PC-9 (cell line): ENCODE results near the gene P2RX7. TPM values are rescaled to one million over a fixed set of nuclear protein-coding genes. Genes with fewer than 3 reads are reported as not detected.
"Not testable (repeated sequence)": the region's sequence is repeated elsewhere in the genome, so short reads cannot be mapped to it uniquely, and the experiment has no call there.

ENCODE experiments used
- BruUV-seq: library from RNA; stranded (reverse); fragments of 400-500 nt; replicated peaks from 2 replicates; lab custom pipeline; 2021; lab: Mats Ljungman, UMichigan
- CTCF ChIA-PET: fragments of 300-600 bp; sonication (Branson Sonifier 250); formaldehyde crosslinking; loops from one replicate; lab custom pipeline; 2022; ENCODE audit warnings: antibody characterized with exemption; lab: Charles Lee
- POLR2A ChIA-PET: fragments of 300-600 bp; sonication (Branson Sonifier 250); formaldehyde crosslinking; loops from one replicate; lab custom pipeline; 2022; ENCODE audit warnings: antibody characterized with exemption; ENCODE audit not compliant: unreplicated experiment; lab: Charles Lee
- DNase-seq, 2 experiments: peaks; one replicate each; pipeline versions ENCODE4 v3.0.0 to v3.0.0-alpha.2; 2015 to 2022; ENCODE audit warnings: mixed read lengths in 1 of 2
- H2AFZ ChIP-seq: fragments of 200-600 bp; sonication (generic); 2 replicates; pipeline ENCODE4 v1.8.1; 2017; ENCODE audit warnings: antibody characterized with exemption
- H3F3A ChIP-seq: fragments of 200-600 bp; sonication (generic); 2 replicates; pipeline ENCODE4 v1.8.1; 2017; ENCODE audit warnings: antibody characterized with exemption, mild to moderate bottlenecking, low read depth; ENCODE audit not compliant: insufficient read depth
- H3K27ac ChIP-seq: fragments of 200-600 bp; sonication (generic); 2 replicates; pipeline ENCODE4 v1.6.1; 2016; ENCODE audit warnings: mixed run types
- H3K27me3 ChIP-seq: fragments of 200-600 bp; sonication (generic); 2 replicates; pipeline ENCODE4 v1.6.1; 2016; ENCODE audit warnings: low read depth, mixed run types; ENCODE audit not compliant: insufficient read depth
- H3K36me3 ChIP-seq: fragments of 200-600 bp; sonication (generic); 2 replicates; pipeline ENCODE4 v1.6.1; 2016; ENCODE audit warnings: low read depth, mixed run types
- H3K4me1 ChIP-seq: fragments of 200-600 bp; sonication (generic); replicated peaks from 2 replicates; pipeline ENCODE4 v1.6.1; 2016; ENCODE audit warnings: mixed run types; ENCODE audit not compliant: insufficient read depth
- H3K4me2 ChIP-seq: fragments of 200-600 bp; sonication (generic); 2 replicates; pipeline ENCODE4 v1.6.1; 2017; ENCODE audit warnings: mixed run types
- H3K4me3 ChIP-seq: fragments of 200-600 bp; sonication (generic); 2 replicates; pipeline ENCODE4 v1.6.1; 2016; ENCODE audit warnings: mixed run types
- H3K79me2 ChIP-seq: fragments of 200-600 bp; sonication (generic); 2 replicates; pipeline ENCODE4 v1.6.1; 2017; ENCODE audit warnings: low read depth, mixed run types
- H3K9me2 ChIP-seq: fragments of 200-600 bp; sonication (generic); 2 replicates; pipeline ENCODE4 v1.8.1; 2017; ENCODE audit warnings: mild to moderate bottlenecking; ENCODE audit not compliant: insufficient read depth
- H3K9me3 ChIP-seq: fragments of 200-600 bp; sonication (generic); 2 replicates; pipeline ENCODE4 v1.8.1; 2016; ENCODE audit warnings: low read depth; ENCODE audit not compliant: insufficient read depth
- H4K20me1 ChIP-seq: fragments of 200-600 bp; sonication (generic); 2 replicates; pipeline ENCODE4 v1.8.1; 2017; ENCODE audit not compliant: insufficient read depth
- CTCF ChIP-seq: fragments of 200-600 bp; sonication (generic); conservative IDR thresholded peaks from 2 replicates; pipeline ENCODE4 v1.6.1; 2017; ENCODE audit warnings: mixed run types, antibody characterized with exemption, mild to moderate bottlenecking, moderate library complexity
- EZH2 ChIP-seq: fragments of 200-600 bp; sonication (generic); IDR thresholded peaks from 2 replicates; pipeline ENCODE4 v1.8.0; 2017; ENCODE audit warnings: antibody characterized with exemption, low read depth
- intact Hi-C: fragments of 100-400 bp; cut with micrococcal nuclease; formaldehyde crosslinking; loops from one replicate; pipeline ENCODE4 v1.10.0; 2022; ENCODE audit not compliant: unreplicated experiment
- total RNA-seq: library from RNA; stranded (reverse); gene quantifications from 2 replicates; pipeline ENCODE4 v1.2.3, GENCODE V29; 2021

The P2RX7 gene
- total RNA-seq, 1 experiment from 2014 or later = 3.2 TPM

GRCh38 chr12:121226399-121226798 lies 93.7 kb downstream of the P2RX7 start:
- no peak overlapping the region for H2AFZ ChIP-seq
- no peaks in the 10 kb centered on the region for H3K9me3 ChIP-seq
- DNase-seq = no peak
- ChIA-PET CTCF (no interaction called here), POLR2A (no interaction called here)
- H3F3A ChIP-seq = peaks cover 35% of the 10 kb centered on the region
- H3K4me1 ChIP-seq = peaks cover 46% of the 10 kb centered on the region
- H3K36me3 ChIP-seq = peaks cover 7% of the 10 kb centered on the region; the same call in 1 of the 2 replicates
- intact Hi-C loops = loop anchor here (2.0 to 10.0 kb wide), 3 partner anchors 16 to 568 kb away; partner anchors contain the start of genes P2RX4 and RHOF
- H3K9me2 ChIP-seq = no peaks in the 10 kb centered on the region
- H3K4me3 ChIP-seq = no peak overlapping the region
- TF ChIP-seq EZH2 (no peak), CTCF (no peak)
- no peaks in the 10 kb centered on the region for H3K27me3 ChIP-seq
- peak overlapping the region; percentile 64 for H3K4me2 ChIP-seq
- H4K20me1 ChIP-seq = no peaks in the 10 kb centered on the region
- peaks cover 5% of the 10 kb centered on the region; the same call in 1 of the 2 replicates for H3K79me2 ChIP-seq
- BruUV-seq = no TSS peak
- H3K27ac ChIP-seq = peak overlapping the region; percentile 92

DNA sequence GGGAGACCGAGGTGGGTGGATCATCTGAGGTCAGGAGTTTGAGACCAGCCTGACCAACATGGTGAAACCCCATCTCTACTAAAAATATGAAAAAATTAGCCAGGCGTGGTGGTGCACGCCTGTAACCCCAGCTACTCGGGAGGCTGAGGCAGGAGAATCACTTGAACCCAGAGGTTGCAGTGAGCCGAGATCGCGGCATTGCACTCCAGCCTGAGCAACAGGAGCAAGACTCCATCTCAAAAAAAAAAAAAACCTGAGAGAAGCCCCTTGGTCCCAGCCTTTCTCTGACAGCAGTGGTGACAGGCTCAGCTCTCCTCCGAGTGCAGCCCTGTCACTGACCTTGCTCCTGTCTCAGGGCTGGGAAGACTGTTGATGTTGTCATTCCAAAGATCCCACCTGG lies 94.2 kb downstream of the P2RX7 start:
- H3K79me2 ChIP-seq, H4K20me1 ChIP-seq, BruUV-seq, H3K4me3 ChIP-seq, H3K9me2 ChIP-seq, H3K9me3 ChIP-seq, H3K36me3 ChIP-seq, H3K27me3 ChIP-seq, DNase-seq: not testable (repeated sequence)
- CTCF ChIA-PET = interaction anchor here (0.6 kb wide), 1 partner anchor 644 kb away, joined by 3 read pairs; no protein-coding TSS in a partner anchor
- Histone ChIP-seq H3K27ac (peak overlapping the region; percentile 92), H2AFZ (0 out of 2 replicates have a peak overlapping the region, but pooled peaks have one; percentile 57), H3K4me2 (peak overlapping the region; percentile 64), H3F3A (peaks cover 35% of the 10 kb centered on the region), H3K4me1 (peaks cover 46% of the 10 kb centered on the region)
- POLR2A ChIA-PET = interaction anchor here (0.8 kb wide), 1 partner anchor 995 kb away, joined by 4 read pairs; no protein-coding TSS in a partner anchor
- intact Hi-C loops = loop anchor here (1.0 to 10.0 kb wide), 5 partner anchors 16 to 568 kb away; partner anchors contain the start of genes P2RX4 and RHOF

DNA sequence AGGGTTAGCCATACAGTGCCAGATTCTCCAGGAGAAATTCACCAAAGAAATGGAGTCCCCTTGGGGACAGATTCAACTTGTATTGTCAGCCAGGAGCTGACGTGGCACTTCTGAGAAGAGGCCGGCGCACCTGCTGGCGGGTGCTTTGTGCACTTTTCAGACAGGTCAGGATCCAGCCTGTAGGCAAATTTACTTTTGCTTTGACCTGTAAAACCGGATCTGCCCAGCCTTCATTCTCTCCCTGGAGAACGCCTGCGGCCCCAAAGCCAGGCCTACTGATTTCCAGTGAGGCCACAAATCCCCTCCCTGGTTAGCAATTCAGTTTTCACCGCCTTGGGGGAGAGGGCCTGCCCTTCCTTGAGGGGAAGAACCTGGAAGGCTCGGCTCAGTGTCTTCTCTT lies 94.6 kb downstream of the P2RX7 start:
- CTCF ChIA-PET = interaction anchor here (0.6 kb wide), 1 partner anchor 644 kb away, joined by 3 read pairs; no protein-coding TSS in a partner anchor

More for the DNA sequence above, 94.6 kb downstream of the P2RX7 start:
- Histone ChIP-seq H3K9me3 (no peaks in the 10 kb centered on the region), H3K36me3 (peaks cover 7% of the 10 kb centered on the region; the same call in 1 of the 2 replicates), H3K4me1 (peaks cover 46% of the 10 kb centered on the region), H3K4me2 (peak overlapping the region; percentile 64), H3K4me3 (no peak overlapping the region; the same call in 1 of the 2 replicates), H3K9me2 (no peaks in the 10 kb centered on the region), H3K79me2 (peaks cover 5% of the 10 kb centered on the region; the same call in 1 of the 2 replicates), H4K20me1 (no peaks in the 10 kb centered on the region), H2AFZ (0 out of 2 replicates have a peak overlapping the region, but pooled peaks have one; percentile 57), H3K27ac (peak overlapping the region; percentile 92), H3F3A (peaks cover 35% of the 10 kb centered on the region), H3K27me3 (no peaks in the 10 kb centered on the region)
- no peak for TF ChIP-seq EZH2
- TF ChIP-seq CTCF = no peak
- BruUV-seq = no TSS peak
- intact Hi-C loops = loop anchor here (1.0 to 10.0 kb wide), 5 partner anchors 16 to 568 kb away; partner anchors contain the start of genes P2RX4 and RHOF
- POLR2A ChIA-PET = interaction anchor here (0.8 kb wide), 1 partner anchor 996 kb away, joined by 4 read pairs; no protein-coding TSS in a partner anchor
- peak; percentile 91 to 97 for DNase-seq
